ENCODE results near the gene ZNF846.

GRCh38 chr19:9818175-9818733, 49.7 kb upstream of the ZNF846 start:
- TF ChIP-seq CTCF (conservative IDR thresholded peaks at IDR 0.05; ENCODE audit: low read depth, low read length) (no peak), EZH2 (IDR thresholded peaks at IDR 0.05; ENCODE audit: borderline replicate concordance, low read depth, low read length, poor library complexity, severe bottlenecking) (no peak)

All from A673 (cell line).